ENCODE measurements around the gene ALG8. TPM values are rescaled to one million over a fixed set of nuclear protein-coding genes. Genes with fewer than 3 reads are reported as not detected.
"Not testable (repeated sequence)": the region's sequence is repeated elsewhere in the genome, so short reads cannot be mapped to it uniquely, and the experiment has no call there.

ALG8 gene
- total RNA-seq, 1 experiment from 2014 or later, result 63.6 TPM

DNA sequence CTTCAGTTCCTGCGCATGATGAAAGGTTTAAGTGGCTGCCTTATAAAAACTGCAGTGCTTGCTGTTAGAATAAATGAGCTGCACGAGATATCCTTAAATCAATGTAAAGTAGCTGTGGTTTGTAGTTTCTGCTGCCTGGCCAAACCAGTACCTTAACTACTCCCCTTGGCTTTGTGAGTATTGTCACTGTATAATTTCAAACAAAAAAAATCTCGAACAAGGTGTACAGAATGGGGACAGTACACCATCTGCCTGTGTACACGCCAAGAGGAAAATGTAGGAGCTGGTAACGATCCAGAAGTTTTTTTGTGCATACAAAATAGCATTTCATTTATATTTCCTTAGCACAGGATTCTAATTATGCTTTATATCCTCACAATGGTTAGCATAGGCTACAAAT lies 39.2 kb downstream of the ALG8 start:
- no peaks in the 10 kb centered on the region for H3K27me3 ChIP-seq
- no peak overlapping the region for H3K27ac ChIP-seq
- no peaks in the 10 kb centered on the region for H3K4me1 ChIP-seq
- no peak for DNase-seq
- peaks cover 42% of the 10 kb centered on the region for H3K36me3 ChIP-seq
- H3K9me3 ChIP-seq (replicated peaks), result no peaks in the 10 kb centered on the region
- H3K4me3 ChIP-seq, result no peak overlapping the region

DNA sequence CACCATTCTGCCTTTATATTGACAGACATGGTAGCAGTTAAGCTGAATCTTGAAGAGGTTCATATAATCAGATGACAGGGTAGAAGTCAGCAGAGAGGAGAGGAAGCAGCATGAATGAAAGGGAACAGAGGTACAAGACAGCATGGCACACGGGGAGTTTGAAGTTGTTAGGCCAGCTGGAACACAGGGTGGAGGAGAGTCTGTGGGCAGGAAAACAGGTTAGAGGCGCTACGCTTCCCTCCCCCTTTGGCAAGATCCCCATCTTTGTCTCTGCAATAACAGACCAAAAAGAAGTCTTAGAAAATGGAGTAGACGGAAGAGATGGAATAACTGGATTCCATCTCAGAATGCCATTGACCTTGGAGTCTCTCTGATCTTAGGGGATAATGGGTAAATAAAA lies 39.8 kb downstream of the ALG8 start:
- no peaks in the 10 kb centered on the region for H3K9me3 ChIP-seq (replicated peaks)
- peaks cover 43% of the 10 kb centered on the region for H3K36me3 ChIP-seq
- no peak for DNase-seq
- H3K27ac ChIP-seq, result no peak overlapping the region
- H3K4me3 ChIP-seq, result no peak overlapping the region
- H3K4me1 ChIP-seq, result no peaks in the 10 kb centered on the region
- no peaks in the 10 kb centered on the region for H3K27me3 ChIP-seq

DNA sequence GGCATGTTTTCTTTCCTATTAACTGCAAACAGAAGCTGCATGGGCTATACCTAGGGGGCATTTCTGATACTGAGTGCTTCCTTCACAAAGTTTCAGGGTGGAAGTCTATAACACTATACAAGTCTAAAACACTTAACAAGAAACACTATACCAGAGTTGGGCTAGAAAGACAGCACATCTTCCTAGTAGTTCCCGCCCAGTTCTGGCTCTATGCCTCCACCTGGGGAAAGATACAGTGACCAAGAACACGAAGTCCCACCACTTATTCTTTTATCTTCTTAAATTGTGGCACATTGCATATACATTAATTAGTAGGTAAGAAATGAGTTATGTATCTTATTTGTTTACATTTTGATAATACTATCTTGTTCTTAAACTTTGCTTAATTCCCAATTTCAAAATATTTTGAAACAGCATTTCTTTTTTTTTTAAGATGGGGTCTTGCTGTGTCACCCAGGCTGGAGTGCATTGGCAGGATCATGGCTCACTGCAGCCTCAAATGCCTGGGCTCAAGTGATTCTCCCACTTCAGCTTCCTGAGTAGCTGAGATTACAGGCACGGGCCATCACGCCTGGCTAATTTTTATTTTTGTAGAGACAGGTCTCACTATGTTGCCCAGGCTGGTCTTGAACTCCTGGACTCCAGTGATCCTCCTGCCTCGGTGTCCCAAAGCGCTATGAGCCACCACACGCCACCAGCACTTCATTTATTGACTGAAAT lies 41.6 kb downstream of the ALG8 start:
- no peaks in the 10 kb centered on the region for H3K27me3 ChIP-seq
- H3K36me3 ChIP-seq, result peaks cover 37% of the 10 kb centered on the region
- H3K4me1 ChIP-seq, result no peaks in the 10 kb centered on the region
- H3K4me3 ChIP-seq, result no peak overlapping the region
- no peaks in the 10 kb centered on the region for H3K9me3 ChIP-seq (replicated peaks)
- H3K27ac ChIP-seq, result no peak overlapping the region
- DNase-seq, result no peak

DNA sequence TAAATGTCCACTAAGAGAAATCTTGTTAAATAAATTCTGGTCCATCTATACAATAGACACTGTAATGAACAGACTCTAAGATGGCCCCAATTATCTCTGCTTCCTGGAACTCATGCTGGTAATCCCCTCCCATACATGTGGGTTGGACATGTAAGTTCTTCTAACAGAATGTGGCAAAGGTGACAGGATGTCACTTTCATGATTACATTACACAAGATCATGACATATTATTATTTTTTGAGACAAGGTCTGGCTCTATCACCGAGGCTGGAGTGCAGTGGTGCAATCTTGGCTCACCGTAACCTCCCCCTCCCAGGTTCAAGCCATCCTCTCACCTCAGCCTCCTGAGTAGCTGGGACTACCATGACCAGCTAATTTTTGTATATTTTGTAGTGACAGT lies 45.2 kb downstream of the ALG8 start:
- Histone ChIP-seq H3K9me3 (replicated peaks) (no peaks in the 10 kb centered on the region), H3K36me3 (peaks cover 11% of the 10 kb centered on the region), H3K27me3 (no peaks in the 10 kb centered on the region), H3K4me3 (no peak overlapping the region), H3K27ac (no peak overlapping the region), H3K4me1 (no peaks in the 10 kb centered on the region)
- no peak for DNase-seq

DNA sequence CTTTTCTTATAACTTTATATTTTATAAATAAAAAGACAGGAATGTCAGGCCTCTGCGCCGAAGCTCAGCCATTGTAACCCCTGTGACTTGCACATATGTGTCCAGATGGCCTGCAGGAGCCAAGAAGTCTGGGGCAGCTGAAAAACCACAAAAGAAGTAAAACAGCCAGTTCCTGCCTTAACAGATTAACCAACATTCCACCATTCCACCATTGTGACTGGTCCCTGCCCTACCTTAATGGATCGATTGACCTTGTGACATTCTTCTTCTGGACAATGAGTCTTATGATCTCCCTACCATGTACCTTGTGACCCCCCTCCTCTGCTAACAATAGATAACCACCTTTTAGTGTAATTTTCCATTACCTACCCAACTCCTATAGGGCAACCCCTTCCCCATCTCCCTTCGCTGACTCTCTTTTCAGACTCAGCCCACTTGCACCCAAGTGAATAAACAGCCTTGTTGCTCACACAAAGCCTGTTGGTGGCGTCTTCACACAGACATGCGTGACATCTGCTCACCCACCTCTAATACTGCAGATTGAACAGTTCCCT lies 52.8 kb downstream of the ALG8 start:
- H3K27ac ChIP-seq; H3K4me1 ChIP-seq; H3K27me3 ChIP-seq; H3K9me3 ChIP-seq (replicated peaks); DNase-seq; H3K4me3 ChIP-seq; H3K36me3 ChIP-seq: not testable (repeated sequence)

DNA sequence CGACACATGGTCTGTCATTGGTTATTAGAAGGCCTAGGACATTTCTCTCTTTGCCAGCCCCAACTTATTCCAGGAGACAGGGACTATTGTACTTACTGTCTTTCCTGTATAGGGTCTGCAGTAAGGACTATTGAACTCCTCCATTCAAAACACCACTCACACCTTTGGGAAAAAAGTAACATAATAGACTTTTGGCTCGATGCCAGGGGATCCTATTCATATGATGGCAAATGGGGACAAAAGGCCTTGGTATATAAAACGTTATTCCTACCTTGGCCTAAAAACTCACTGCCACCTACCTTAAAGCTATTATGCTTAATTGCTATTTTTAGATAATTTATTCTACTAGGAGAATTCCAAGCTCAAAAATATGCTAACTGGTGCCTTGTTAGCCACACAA lies 53.5 kb downstream of the ALG8 start:
- H3K27me3 ChIP-seq, result no peaks in the 10 kb centered on the region
- no peaks in the 10 kb centered on the region for H3K9me3 ChIP-seq (replicated peaks)
- no peaks in the 10 kb centered on the region for H3K4me1 ChIP-seq
- no peak overlapping the region for H3K27ac ChIP-seq
- no peak for DNase-seq
- no peaks in the 10 kb centered on the region for H3K36me3 ChIP-seq
- H3K4me3 ChIP-seq, result no peak overlapping the region

DNA sequence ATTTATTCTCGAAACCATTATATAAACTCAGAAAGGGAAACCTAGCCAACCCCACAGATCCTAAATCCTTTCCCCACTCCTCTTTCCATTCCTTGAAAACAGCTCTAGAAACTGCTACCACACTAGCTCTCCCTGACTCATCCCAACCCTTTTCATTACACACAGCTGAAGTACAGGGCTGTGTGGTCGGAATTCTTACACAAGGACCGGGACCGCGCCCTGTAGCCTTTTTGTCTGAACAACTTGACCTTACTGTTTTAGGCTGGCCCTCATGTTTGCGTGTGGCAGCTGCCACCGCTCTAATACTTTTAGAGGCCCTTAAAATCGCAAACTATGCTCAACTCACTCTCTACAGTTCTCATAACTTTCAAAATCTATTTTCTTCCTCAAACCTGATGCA lies 54.9 kb downstream of the ALG8 start:
- H3K4me3 ChIP-seq; H3K27me3 ChIP-seq; DNase-seq; H3K36me3 ChIP-seq; H3K27ac ChIP-seq; H3K9me3 ChIP-seq (replicated peaks); H3K4me1 ChIP-seq: not testable (repeated sequence)

DNA sequence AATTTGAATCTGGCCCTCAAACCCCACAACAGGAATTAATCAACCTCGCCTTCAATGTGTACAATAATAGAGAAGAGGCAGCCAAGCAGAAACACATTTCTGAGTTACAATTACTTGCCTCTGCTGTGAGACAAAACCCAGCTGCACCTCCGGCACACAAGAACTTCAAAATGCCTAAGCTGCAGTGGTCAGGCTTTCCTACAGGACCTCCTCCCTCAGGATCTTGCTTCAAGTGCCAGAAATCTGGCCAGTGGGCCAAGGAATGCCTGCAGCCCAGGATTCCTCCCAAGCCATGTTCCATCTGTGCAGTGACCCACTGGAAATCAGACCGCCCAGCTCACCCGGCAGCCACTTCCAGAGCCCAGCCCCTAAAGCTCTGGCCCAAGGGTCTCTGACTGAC lies 56.4 kb downstream of the ALG8 start:
- Histone ChIP-seq H3K36me3 (no peaks in the 10 kb centered on the region), H3K27ac (no peak overlapping the region), H3K4me1 (no peaks in the 10 kb centered on the region), H3K27me3 (no peaks in the 10 kb centered on the region), H3K9me3 (replicated peaks) (no peaks in the 10 kb centered on the region), H3K4me3 (no peak overlapping the region)
- no peak for DNase-seq

DNA sequence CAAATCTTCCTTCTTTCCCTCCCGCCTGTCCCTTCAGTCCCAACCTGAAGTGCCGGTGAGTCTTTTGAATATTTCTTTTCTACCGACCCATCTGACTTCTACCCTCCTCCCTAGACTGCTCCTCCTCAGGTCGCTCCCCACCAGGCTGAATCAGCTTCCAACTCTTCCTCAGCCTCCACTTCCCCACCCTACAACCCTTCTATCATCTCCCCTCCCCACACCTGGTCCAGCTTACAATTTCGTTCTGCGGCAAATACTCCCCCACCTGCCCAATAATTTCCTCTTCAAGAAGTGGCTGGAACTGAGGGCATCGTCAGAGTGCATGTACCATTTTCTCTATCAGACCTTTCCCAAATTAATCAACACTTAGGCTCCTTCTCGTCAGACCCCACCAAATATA lies 57.3 kb downstream of the ALG8 start:
- Histone ChIP-seq H3K4me3 (no peak overlapping the region), H3K4me1 (no peaks in the 10 kb centered on the region), H3K27me3 (no peaks in the 10 kb centered on the region), H3K27ac (no peak overlapping the region), H3K9me3 (replicated peaks) (no peaks in the 10 kb centered on the region), H3K36me3 (0 out of 2 replicates have a peak, but pooled peaks cover 9% of the 10 kb centered on the region)
- no peak for DNase-seq

DNA sequence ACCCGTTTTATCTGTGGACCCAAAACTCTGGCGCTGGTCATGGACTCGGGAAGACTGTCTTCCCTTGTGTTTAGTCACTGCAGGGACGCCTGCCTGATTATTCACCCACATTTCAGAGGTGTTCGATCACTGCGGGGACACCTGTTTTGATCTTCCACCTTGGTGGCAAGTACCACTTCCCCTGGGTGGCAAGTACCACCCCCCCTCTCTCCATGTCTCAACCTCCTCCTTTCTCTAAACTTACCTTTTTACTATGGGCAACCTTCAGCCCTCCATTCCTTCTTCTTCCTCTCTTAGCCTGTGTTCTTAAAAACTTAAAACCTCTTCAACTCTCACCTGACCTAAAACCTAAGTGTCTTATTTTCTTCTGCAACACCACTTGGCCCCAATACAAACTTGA lies 57.8 kb downstream of the ALG8 start:
- 0 out of 2 replicates have a peak, but pooled peaks cover 11% of the 10 kb centered on the region for H3K36me3 ChIP-seq
- DNase-seq, result no peak
- H3K27me3 ChIP-seq, result no peaks in the 10 kb centered on the region
- H3K27ac ChIP-seq, result no peak overlapping the region
- H3K4me1 ChIP-seq, result no peaks in the 10 kb centered on the region
- no peak overlapping the region for H3K4me3 ChIP-seq
- H3K9me3 ChIP-seq (replicated peaks), result no peaks in the 10 kb centered on the region

DNA sequence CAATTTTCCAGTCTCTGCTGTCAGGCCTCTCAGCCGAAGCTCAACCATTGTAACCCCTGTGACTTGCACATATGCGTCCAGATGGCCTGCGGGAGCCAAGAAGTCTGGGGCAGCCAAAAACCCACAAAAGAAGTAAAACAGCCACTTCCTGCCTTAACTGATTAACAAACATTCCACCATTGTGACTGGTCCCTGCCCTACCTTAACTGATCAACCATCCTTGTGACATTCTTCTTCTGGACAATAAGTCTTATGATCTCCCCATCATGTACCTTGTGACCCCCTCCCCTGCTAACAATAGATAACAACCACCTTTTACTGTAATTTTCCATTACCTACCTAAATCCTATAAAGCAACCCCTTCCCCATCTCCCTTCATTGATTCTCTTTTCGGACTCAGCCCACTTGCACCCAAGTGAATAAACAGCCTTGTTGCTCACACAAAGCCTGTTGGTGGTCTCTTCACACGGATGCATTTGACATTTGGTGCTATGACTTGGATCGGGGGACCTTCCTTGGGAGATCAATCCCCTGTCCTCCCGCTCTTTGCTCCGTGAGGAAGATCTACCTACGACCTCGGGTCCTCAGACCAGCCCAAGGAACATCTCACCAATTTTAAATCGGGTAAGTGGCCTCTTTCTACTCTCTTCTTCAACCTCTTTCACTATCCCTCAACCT lies 58.5 kb downstream of the ALG8 start:
- Histone ChIP-seq H3K4me1 (no peaks in the 10 kb centered on the region), H3K9me3 (replicated peaks) (no peaks in the 10 kb centered on the region), H3K36me3 (peaks cover 14% of the 10 kb centered on the region; the same call in 1 of the 2 replicates), H3K27me3 (no peaks in the 10 kb centered on the region), H3K27ac (no peak overlapping the region), H3K4me3 (no peak overlapping the region)
- DNase-seq, result no peak

DNA sequence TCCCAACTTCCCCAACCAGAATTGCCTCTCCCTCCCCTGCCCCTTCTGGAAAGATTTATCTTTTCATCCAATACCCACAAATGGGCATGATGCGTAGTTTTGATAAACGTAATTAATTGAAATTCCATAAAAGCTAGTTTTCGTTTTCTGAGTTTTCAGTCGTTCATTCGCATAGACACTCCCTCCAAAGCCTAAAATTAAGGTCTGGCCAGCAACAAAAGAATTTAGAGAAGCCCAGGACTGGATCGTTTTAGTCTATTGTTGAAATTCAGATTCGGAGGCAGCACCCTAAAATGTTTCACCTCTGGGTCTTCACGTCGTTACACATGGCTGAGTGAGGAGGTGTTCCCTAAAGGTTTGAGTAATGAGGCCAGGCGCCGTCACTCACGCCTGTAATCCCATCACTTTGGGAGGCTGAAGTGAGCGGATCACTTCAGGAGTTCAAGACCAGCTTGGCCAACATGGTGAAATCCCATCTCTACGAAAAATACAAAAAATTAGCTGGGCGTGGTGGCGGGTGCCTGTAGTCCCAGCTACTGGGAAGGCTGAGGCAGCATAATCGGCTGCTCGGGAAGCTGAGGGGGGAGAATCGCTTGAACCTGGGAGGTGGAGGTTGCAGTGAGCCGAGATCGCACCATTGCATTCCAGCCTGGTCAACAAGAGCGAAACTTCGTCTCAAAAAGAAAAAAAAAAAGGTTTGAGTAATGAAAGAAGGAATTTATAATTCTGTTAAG lies 59.2 kb downstream of the ALG8 start:
- no peaks in the 10 kb centered on the region for H3K27me3 ChIP-seq
- peak overlapping the region; percentile 81 for H3K4me3 ChIP-seq
- no peak for DNase-seq
- H3K4me1 ChIP-seq, result no peaks in the 10 kb centered on the region
- H3K36me3 ChIP-seq, result peaks cover 19% of the 10 kb centered on the region; the same call in 1 of the 2 replicates
- H3K27ac ChIP-seq, result peak overlapping the region; percentile 63
- no peaks in the 10 kb centered on the region for H3K9me3 ChIP-seq (replicated peaks)

DNA sequence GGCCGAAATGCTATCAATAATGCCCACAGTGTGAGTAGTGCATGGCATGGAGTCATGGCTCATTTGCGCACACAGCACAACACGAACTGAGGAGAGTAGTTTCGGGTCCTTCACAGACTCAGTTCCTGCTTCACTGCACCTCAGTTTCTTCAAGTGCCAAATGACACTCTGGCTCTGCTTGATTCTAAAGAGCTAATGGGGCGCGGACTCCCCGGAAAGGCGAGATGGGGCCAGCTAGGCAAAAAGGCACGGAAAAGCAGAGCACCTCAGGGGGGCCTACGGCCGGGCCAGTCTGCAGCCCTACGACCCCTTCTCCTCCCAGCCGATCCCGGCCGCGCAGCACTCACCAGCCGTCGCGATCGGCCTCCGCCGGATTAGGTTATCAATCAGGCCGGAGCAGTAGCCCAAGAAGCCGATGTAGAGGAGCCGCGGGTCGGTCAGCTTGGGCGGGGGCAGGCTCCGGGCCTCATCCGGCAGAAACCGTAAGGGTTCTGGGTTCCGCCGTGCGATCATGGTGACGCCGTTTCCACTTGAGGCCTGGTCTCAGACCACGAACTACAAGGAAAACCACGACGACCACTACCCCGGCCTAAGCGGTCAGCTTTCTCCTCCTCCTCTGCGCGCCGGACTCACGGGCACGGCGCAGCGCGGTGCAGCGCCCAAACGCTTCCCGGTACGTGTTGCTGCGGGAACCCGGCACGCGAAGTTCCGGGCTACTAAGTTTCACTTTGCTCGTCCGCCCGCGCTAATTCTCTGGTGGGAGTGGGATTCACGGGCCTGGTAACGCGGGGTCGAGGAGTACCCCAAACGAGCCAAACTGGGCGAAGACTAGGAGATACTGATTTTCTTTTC lies 60.0 kb downstream of the ALG8 start, which contains the start of gene NDUFC2:
NDUFC2 (minus strand) TSS at position 631 of the 852 bp plus-strand sequence; CDS start at position 513, 118 bp downstream.
- H3K9me3 ChIP-seq (replicated peaks), result no peaks in the 10 kb centered on the region
- H3K4me1 ChIP-seq, result no peaks in the 10 kb centered on the region
- peaks cover 19% of the 10 kb centered on the region; the same call in 1 of the 2 replicates for H3K36me3 ChIP-seq
- no peaks in the 10 kb centered on the region for H3K27me3 ChIP-seq
- peak within 1 kb of the TSS; percentile 63 for H3K27ac ChIP-seq
- peak within 1 kb of the TSS; percentile 81 for H3K4me3 ChIP-seq
- DNase-seq, result peak; percentile 82 to 86

Measured in SJCRH30 (cell line).